ENCODE results near the gene LDLRAD4.

The LDLRAD4 gene

GRCh38 chr18:13409026-13409425, 190.5 kb downstream of the LDLRAD4 start:
- no peak for DNase-seq (ENCODE audit: low read depth)

- no peak for DNase-seq (ENCODE audit: low read depth)
Measured at GRCh38 chr18:13409997-13410396, 191.4 kb downstream of the LDLRAD4 start.

- no peak for DNase-seq (ENCODE audit: low read depth)
Measured at GRCh38 chr18:13410471-13410870, 191.9 kb downstream of the LDLRAD4 start.

- DNase-seq (ENCODE audit: low read depth) = no peak
Measured at GRCh38 chr18:13412017-13412416, 193.5 kb downstream of the LDLRAD4 start.

GRCh38 chr18:13412901-13413300, 194.3 kb downstream of the LDLRAD4 start:
- DNase-seq (ENCODE audit: low read depth) = no peak

- no peak for DNase-seq (ENCODE audit: low read depth)
Measured at GRCh38 chr18:13414102-13414501, 195.5 kb downstream of the LDLRAD4 start.

GRCh38 chr18:13414521-13414920, 196.0 kb downstream of the LDLRAD4 start:
- no peak for DNase-seq (ENCODE audit: low read depth)

GRCh38 chr18:13415736-13416135, 197.2 kb downstream of the LDLRAD4 start:
- DNase-seq (ENCODE audit: low read depth) = no peak

GRCh38 chr18:13416208-13416607, 197.6 kb downstream of the LDLRAD4 start:
- no peak for DNase-seq (ENCODE audit: low read depth)

- DNase-seq (ENCODE audit: low read depth) = no peak
Measured at GRCh38 chr18:13416848-13417247, 198.3 kb downstream of the LDLRAD4 start.

GRCh38 chr18:13418013-13418710, 199.6 kb downstream of the LDLRAD4 start:
- DNase-seq (ENCODE audit: low read depth) = no peak

GRCh38 chr18:13420969-13421686, 202.6 kb downstream of the LDLRAD4 start:
- DNase-seq (ENCODE audit: low read depth) = no peak

- DNase-seq (ENCODE audit: low read depth) = no peak
Measured at GRCh38 chr18:13422541-13423147, 204.1 kb downstream of the LDLRAD4 start.

- DNase-seq (ENCODE audit: low read depth) = no peak
Measured at GRCh38 chr18:13423352-13423751, 204.8 kb downstream of the LDLRAD4 start.

GRCh38 chr18:13424363-13424762, 205.8 kb downstream of the LDLRAD4 start:
- no peak for DNase-seq (ENCODE audit: low read depth)

GRCh38 chr18:13425357-13426091, 207.0 kb downstream of the LDLRAD4 start:
- no peak for DNase-seq (ENCODE audit: low read depth)

- no peak for DNase-seq (ENCODE audit: low read depth)
Measured at GRCh38 chr18:13427354-13427753, 208.8 kb downstream of the LDLRAD4 start.

GRCh38 chr18:13428319-13428718, 209.8 kb downstream of the LDLRAD4 start:
- DNase-seq (ENCODE audit: low read depth) = no peak

GRCh38 chr18:13429016-13429415, 210.5 kb downstream of the LDLRAD4 start:
- no peak for DNase-seq (ENCODE audit: low read depth)

- DNase-seq (ENCODE audit: low read depth) = no peak
Measured at GRCh38 chr18:13429884-13430510, 211.4 kb downstream of the LDLRAD4 start.

GRCh38 chr18:13430663-13431062, 212.1 kb downstream of the LDLRAD4 start:
- DNase-seq (ENCODE audit: low read depth) = no peak

- no peak for DNase-seq (ENCODE audit: low read depth)
Measured at GRCh38 chr18:13431886-13432285, 213.3 kb downstream of the LDLRAD4 start.
